SK-N-SH (cell line): ENCODE results near the gene AP1M1. TPM values are rescaled to one million over a fixed set of nuclear protein-coding genes. Genes with fewer than 3 reads are reported as not detected.
A peak's percentile ranks its signal among the peaks of the same experiment; 100 is the strongest.

Experiments
- CTCF ChIA-PET: fragments of 300-600, 350-600 bp; formaldehyde crosslinking; extraction: SDS; loops from one replicate; lab custom pipeline; 2021; lab: Yijun Ruan, JAX
- POLR2A ChIA-PET: fragments of 350-600 bp; sonication (Branson Sonifier 250); formaldehyde crosslinking; extraction: SDS; loops from one replicate; lab custom pipeline; 2020; ENCODE audit warnings: antibody characterized with exemption, inconsistent platforms; lab: Yijun Ruan, JAX
- DNase-seq: peaks from one replicate; pipeline ENCODE4 v3.0.0; 2012
- H2AFZ ChIP-seq: fragments of 200-600 bp; sonication (generic); 2 replicates; pipeline ENCODE4 v1.8.1; 2016; ENCODE audit warnings: antibody characterized with exemption, mild to moderate bottlenecking, low read depth
- H3F3A ChIP-seq: fragments of 200-600 bp; sonication (generic); replicated peaks from 2 replicates; pipeline ENCODE3; 2016; ENCODE audit warnings: antibody characterized with exemption, mild to moderate bottlenecking; ENCODE audit not compliant: insufficient read depth
- H3K27ac ChIP-seq, 2 experiments: fragments of 200-500 bp in 1 of 2; fragments of 200-600 bp in 1 of 2; sonication (Bioruptor generic) in 1 of 2; sonication (generic), shearing (Covaris generic) in 1 of 2; 2 replicates each; pipeline versions ENCODE4 v1.5.1 to v1.6.1; 2014 to 2016; ENCODE audit warnings: low read depth in 2 of 2, inconsistent platforms in 1 of 2, low read length in 1 of 2, mild to moderate bottlenecking in 1 of 2, mixed read lengths in 1 of 2
- H3K27me3 ChIP-seq: fragments of 200-600 bp; sonication (generic), shearing (Covaris generic); 2 replicates; pipeline ENCODE4 v1.6.1; 2016; ENCODE audit warnings: mixed run types; ENCODE audit not compliant: insufficient read depth
- H3K36me3 ChIP-seq, 2 experiments: fragments of 200-500 bp in 1 of 2; fragments of 200-600 bp in 1 of 2; sonication (Bioruptor generic) in 1 of 2; sonication (generic) in 1 of 2; replicated peaks in 1 of 2; 2 replicates each; pipeline versions ENCODE3 to v1.5.1; 2014 to 2016; ENCODE audit warnings: low read length in 1 of 2, mild to moderate bottlenecking in 1 of 2; ENCODE audit not compliant: insufficient read depth in 2 of 2, control insufficient read depth in 1 of 2
- H3K4me1 ChIP-seq, 2 experiments: fragments of 200-500 bp in 1 of 2; fragments of 200-600 bp in 1 of 2; sonication (Bioruptor generic) in 1 of 2; sonication (generic), shearing (Covaris generic) in 1 of 2; 2 replicates each; pipeline versions ENCODE4 v1.5.1 to v1.6.1; 2014 to 2016; ENCODE audit warnings: low read depth in 1 of 2, low read length in 1 of 2, mixed run types in 1 of 2; ENCODE audit not compliant: insufficient read depth in 2 of 2, control insufficient read depth in 1 of 2
- H3K4me2 ChIP-seq: fragments of 200-600 bp; sonication (generic), shearing (Covaris generic); 2 replicates; pipeline ENCODE4 v1.6.1; 2017; ENCODE audit warnings: mixed run types
- H3K4me3 ChIP-seq, 2 experiments: fragments of 200-500 bp in 1 of 2; fragments of 200-600 bp in 1 of 2; sonication (Bioruptor generic) in 1 of 2; sonication (generic), shearing (Covaris generic) in 1 of 2; 2 replicates each; pipeline versions ENCODE4 v1.5.1 to v1.8.1; 2014 to 2016; ENCODE audit warnings: low read depth in 2 of 2, inconsistent platforms in 1 of 2, low read length in 1 of 2, mild to moderate bottlenecking in 1 of 2, mixed read lengths in 1 of 2, moderate library complexity in 1 of 2
- H3K79me2 ChIP-seq: fragments of 200-600 bp; sonication (generic); 2 replicates; pipeline ENCODE4 v1.8.1; 2017; ENCODE audit warnings: mild to moderate bottlenecking; ENCODE audit not compliant: insufficient read depth
- H3K9ac ChIP-seq: fragments of 200-600 bp; sonication (generic); 2 replicates; pipeline ENCODE4 v1.6.1; 2017; ENCODE audit warnings: mixed run types
- H3K9me2 ChIP-seq: fragments of 200-600 bp; sonication (generic); 2 replicates; pipeline ENCODE4 v1.6.1; 2017; ENCODE audit warnings: mixed run types
- H3K9me3 ChIP-seq: fragments of 200-600 bp; sonication (generic); 2 replicates; pipeline ENCODE4 v1.6.1; 2017; ENCODE audit warnings: mixed run types, mild to moderate bottlenecking, moderate library complexity
- H4K20me1 ChIP-seq: fragments of 200-600 bp; sonication (generic); 2 replicates; pipeline ENCODE4 v1.6.1; 2017; ENCODE audit warnings: mild to moderate bottlenecking, mixed run types; ENCODE audit not compliant: insufficient read depth
- CHD2 ChIP-seq: fragments of 150-350 bp; IDR thresholded peaks from 2 replicates; pipeline ENCODE4 v1.6.1; 2018; ENCODE audit warnings: low read length; ENCODE audit not compliant: partially characterized antibody
- CTCF ChIP-seq: fragments of 200-600 bp; sonication (generic); IDR thresholded peaks from 2 replicates; pipeline ENCODE4 v1.6.1; 2017; ENCODE audit warnings: antibody characterized with exemption, mild to moderate bottlenecking, moderate library complexity
- EZH2phosphoT487 ChIP-seq: fragments of 200-600 bp; sonication (generic); IDR thresholded peaks from 2 replicates; pipeline ENCODE4 v1.6.1; 2017; ENCODE audit warnings: low read depth, mixed run types, mild to moderate bottlenecking, antibody characterized with exemption, moderate library complexity, borderline replicate concordance
- FOSL2 ChIP-seq: IDR thresholded peaks from 2 replicates; pipeline ENCODE4 v1.4.0; 2012; ENCODE audit warnings: low read depth, mild to moderate bottlenecking, moderate library complexity, borderline replicate concordance
- FOXJ3 ChIP-seq: sonication (generic); formaldehyde crosslinking; IDR thresholded peaks from 2 replicates; pipeline ENCODE4 v1.5.1; 2020; ENCODE audit warnings: mild to moderate bottlenecking, missing genetic modification reagents
- GATA2 ChIP-seq: sonication (generic); formaldehyde crosslinking; IDR thresholded peaks from 2 replicates; pipeline ENCODE4 v1.5.0; 2020; ENCODE audit warnings: mild to moderate bottlenecking, missing genetic modification reagents
- MEF2A ChIP-seq: IDR thresholded peaks from 2 replicates; pipeline ENCODE4 v1.4.0; 2012; ENCODE audit warnings: low read depth, borderline replicate concordance
- NRF1 ChIP-seq: IDR thresholded peaks from 2 replicates; pipeline ENCODE4 v1.6.1; 2012; ENCODE audit warnings: low read depth, mild to moderate bottlenecking, low read length
- RAD21 ChIP-seq: IDR thresholded peaks from 2 replicates; pipeline ENCODE4 v1.6.1; 2012; ENCODE audit warnings: mild to moderate bottlenecking, low read length
- RFX5 ChIP-seq: IDR thresholded peaks from 2 replicates; pipeline ENCODE4 v1.6.1; 2012; ENCODE audit warnings: mild to moderate bottlenecking, improper control_type of control experiment, low read length
- RXRA ChIP-seq: IDR thresholded peaks from 2 replicates; pipeline ENCODE4 v1.4.0; 2012; ENCODE audit warnings: low read depth, mild to moderate bottlenecking, borderline replicate concordance
- WGBS: methylation state at CpG from one replicate; pipeline ENCODE4 v1.1.6; 2017; ENCODE audit warnings: low lambda C conversion rate; 5-methylcytosine and 5-hydroxymethylcytosine counted together
- polyA plus RNA-seq, 3 experiments: library from polyadenylated mRNA; depleted of rRNA; stranded (reverse); fragments of >200 nt; gene quantifications; 2 replicates each; pipeline ENCODE4 v1.2.3, GENCODE V29; 2012

The AP1M1 gene
- polyA plus RNA-seq, 1 of the 3 experiments (the other 2 are of a cell fraction), result 133 TPM

GRCh38 chr19:16205205-16206045 lies 7.7 kb downstream of the AP1M1 start:
- no peaks in the 10 kb centered on the region for H3K9me2 ChIP-seq
- no peak overlapping the region for H2AFZ ChIP-seq
- DNase-seq, result peak; percentile 17
- no peak overlapping the region for H3K4me3 ChIP-seq
- H3K9me3 ChIP-seq, result no peaks in the 10 kb centered on the region
- peaks cover 30% of the 10 kb centered on the region for H4K20me1 ChIP-seq
- H3K27ac ChIP-seq, result peak overlapping the region in 1 of 2 experiments; percentile 60; a peak in 1 of 4 replicates
- 81% methylated on average over 6 of the region's 11 CpGs for WGBS
- peaks cover 16 to 83% of the 10 kb centered on the region in 2 experiments for H3K36me3 ChIP-seq
- no peak overlapping the region for H3K9ac ChIP-seq
- H3K27me3 ChIP-seq, result no peaks in the 10 kb centered on the region
- TF ChIP-seq RFX5 (no peak), FOXJ3 (CRISPR knock-in tag) (no peak), CTCF (no peak), MEF2A (no peak), GATA2 (CRISPR knock-in tag) (no peak), NRF1 (no peak)
- H3K79me2 ChIP-seq, result peaks cover 30% of the 10 kb centered on the region
- no peaks in the 10 kb centered on the region for H3F3A ChIP-seq
- no peak overlapping the region for H3K4me2 ChIP-seq
- ChIA-PET POLR2A (no interaction called here), CTCF (no interaction called here)
- peaks cover 0 to 14% of the 10 kb centered on the region in 2 experiments; a peak in 1 of 4 replicates for H3K4me1 ChIP-seq

GRCh38 chr19:16206046-16206605 lies 8.4 kb downstream of the AP1M1 start:
- CTCF ChIA-PET, result no interaction called here
- H4K20me1 ChIP-seq, result peaks cover 23% of the 10 kb centered on the region
- 96% methylated on average over 7 of the region's 14 CpGs for WGBS
- H3K27ac ChIP-seq, result peak overlapping the region in 1 of 2 experiments; percentile 60; a peak in 1 of 4 replicates
- H3K4me3 ChIP-seq, result no peak overlapping the region
- H3K4me1 ChIP-seq, result peaks cover 0 to 14% of the 10 kb centered on the region in 2 experiments; a peak in 1 of 4 replicates
- H3K36me3 ChIP-seq, result peaks cover 23 to 77% of the 10 kb centered on the region in 2 experiments
- H3K27me3 ChIP-seq, result no peaks in the 10 kb centered on the region
- no peaks in the 10 kb centered on the region for H3K9me2 ChIP-seq
- POLR2A ChIA-PET, result no interaction called here
- no peak for TF ChIP-seq EZH2phosphoT487
- TF ChIP-seq RAD21, result no peak
- TF ChIP-seq FOSL2, result no peak
- TF ChIP-seq RXRA, result no peak
- TF ChIP-seq CTCF, result no peak
- no peak for TF ChIP-seq GATA2 (CRISPR knock-in tag)
- TF ChIP-seq CHD2, result no peak
- no peaks in the 10 kb centered on the region for H3F3A ChIP-seq
- no peaks in the 10 kb centered on the region for H3K9me3 ChIP-seq
- DNase-seq, result no peak
- no peak overlapping the region for H3K9ac ChIP-seq
- no peak overlapping the region for H2AFZ ChIP-seq
- H3K4me2 ChIP-seq, result no peak overlapping the region
- H3K79me2 ChIP-seq, result peaks cover 30% of the 10 kb centered on the region
